H9 (cell line): Measurements from ENCODE around the gene NT5DC1. TPM values are rescaled to one million over a fixed set of nuclear protein-coding genes. Genes with fewer than 3 reads are reported as not detected.

Experiments used
- DNase-seq: peaks from one replicate; pipeline ENCODE4 v3.0.0-alpha.2; 2017
- H2AFZ ChIP-seq: one replicate; pipeline ENCODE4 v1.6.1; 2013; ENCODE audit warnings: mild to moderate bottlenecking, low read length, control low read depth, moderate library complexity
- H2AK5ac ChIP-seq: 2 replicates; pipeline ENCODE4 v1.6.1; 2013; ENCODE audit warnings: low read length, control low read depth, mixed read lengths; ENCODE audit not compliant: insufficient read length
- H2BK120ac ChIP-seq: one replicate; pipeline ENCODE4 v1.6.1; 2013; ENCODE audit warnings: low read depth, mild to moderate bottlenecking, low read length, control low read depth, inconsistent platforms; ENCODE audit not compliant: poor library complexity, severe bottlenecking
- H2BK12ac ChIP-seq: 2 replicates; pipeline ENCODE4 v1.6.1; 2013; ENCODE audit warnings: low read length, control low read depth, mixed read lengths, low read depth; ENCODE audit not compliant: insufficient read length
- H2BK15ac ChIP-seq: 2 replicates; pipeline ENCODE4 v1.6.1; 2013; ENCODE audit warnings: low read depth, low read length, control low read depth
- H2BK20ac ChIP-seq: one replicate; pipeline ENCODE4 v1.6.1; 2013; ENCODE audit warnings: low read depth, mild to moderate bottlenecking, low read length, control low read depth, inconsistent platforms; ENCODE audit not compliant: poor library complexity, severe bottlenecking
- H2BK5ac ChIP-seq: 2 replicates; pipeline ENCODE4 v1.6.1; 2013; ENCODE audit warnings: low read length, control low read depth, mixed read lengths; ENCODE audit not compliant: insufficient read length
- H3K14ac ChIP-seq: 2 replicates; pipeline ENCODE4 v1.6.1; 2013; ENCODE audit warnings: low read length, control low read depth; ENCODE audit not compliant: insufficient read depth
- H3K18ac ChIP-seq: 2 replicates; pipeline ENCODE4 v1.6.1; 2013; ENCODE audit warnings: low read depth, mild to moderate bottlenecking, mixed read lengths, low read length, control low read depth; ENCODE audit not compliant: insufficient read length
- H3K23ac ChIP-seq: 2 replicates; pipeline ENCODE4 v1.6.1; 2013; ENCODE audit warnings: low read length, control low read depth, mixed read lengths, low read depth; ENCODE audit not compliant: insufficient read length
- H3K23me2 ChIP-seq: 2 replicates; pipeline ENCODE4 v1.6.1; 2013; ENCODE audit warnings: low read depth, mild to moderate bottlenecking, mixed read lengths, low read length, control low read depth; ENCODE audit not compliant: insufficient read length, poor library complexity, severe bottlenecking
- H3K27ac ChIP-seq: 2 replicates; pipeline ENCODE4 v1.5.1; 2013; ENCODE audit warnings: low read length, control low read depth, mixed read lengths, low read depth; ENCODE audit not compliant: insufficient read length
- H3K27me3 ChIP-seq: 2 replicates; pipeline ENCODE4 v1.6.1; 2013; ENCODE audit warnings: low read length, control low read depth, inconsistent platforms; ENCODE audit not compliant: insufficient read depth
- H3K4ac ChIP-seq: 2 replicates; pipeline ENCODE4 v1.6.1; 2013; ENCODE audit warnings: low read depth, mild to moderate bottlenecking, control low read depth, inconsistent platforms, low read length, moderate library complexity
- H3K4me1 ChIP-seq: 2 replicates; pipeline ENCODE4 v1.6.1; 2013; ENCODE audit warnings: low read length, control low read depth, inconsistent platforms; ENCODE audit not compliant: insufficient read depth
- H3K4me2 ChIP-seq: 2 replicates; pipeline ENCODE4 v1.6.1; 2013; ENCODE audit warnings: low read length, control low read depth, mixed read lengths; ENCODE audit not compliant: insufficient read length, insufficient read depth
- H3K56ac ChIP-seq: 2 replicates; pipeline ENCODE4 v1.6.1; 2013; ENCODE audit warnings: low read depth, mild to moderate bottlenecking, mixed read lengths, low read length, control low read depth; ENCODE audit not compliant: insufficient read length
- H3K79me1 ChIP-seq: 2 replicates; pipeline ENCODE4 v1.6.1; 2013; ENCODE audit warnings: low read depth, mild to moderate bottlenecking, moderate library complexity, low read length, control low read depth, inconsistent platforms; ENCODE audit not compliant: insufficient read depth, poor library complexity, severe bottlenecking
- H3K79me2 ChIP-seq: 2 replicates; pipeline ENCODE4 v1.6.1; 2013; ENCODE audit warnings: low read length, control low read depth, inconsistent platforms; ENCODE audit not compliant: insufficient read depth
- H3K9ac ChIP-seq: 2 replicates; pipeline ENCODE4 v1.6.1; 2013; ENCODE audit warnings: low read length, control low read depth, mixed read lengths; ENCODE audit not compliant: insufficient read length; ENCODE audit errors: extremely low read depth
- H3K9me3 ChIP-seq: one replicate; pipeline ENCODE4 v1.6.1; 2013; ENCODE audit warnings: low read depth, low read length, inconsistent platforms; ENCODE audit not compliant: control insufficient read depth
- H3T11ph ChIP-seq: one replicate; pipeline ENCODE4 v1.6.1; 2013; ENCODE audit warnings: mild to moderate bottlenecking, low read length, control low read depth, inconsistent platforms
- H4K20me1 ChIP-seq: one replicate; pipeline ENCODE4 v1.6.1; 2013; ENCODE audit not compliant: control insufficient read depth, insufficient read length, insufficient read depth
- H4K5ac ChIP-seq: 2 replicates; pipeline ENCODE4 v1.6.1; 2013; ENCODE audit warnings: low read depth, mild to moderate bottlenecking, mixed read lengths, low read length, control low read depth; ENCODE audit not compliant: insufficient read length
- H4K8ac ChIP-seq: replicated peaks from 2 replicates; pipeline ENCODE4 v1.6.1; 2013; ENCODE audit warnings: low read length, control low read depth, mixed read lengths, low read depth; ENCODE audit not compliant: insufficient read length
- H4K91ac ChIP-seq: 2 replicates; pipeline ENCODE4 v1.6.1; 2013; ENCODE audit warnings: low read depth, mild to moderate bottlenecking, moderate library complexity, mixed read lengths, low read length, control low read depth; ENCODE audit not compliant: insufficient read length
- H3K27ac Mint-ChIP-seq, 3 experiments: 2 replicates in 2 of 3; 3 replicates in 1 of 3; pipeline ENCODE4 v1.8.0; 2020 to 2021; ENCODE audit warnings: mixed read lengths in 3 of 3, mild to moderate bottlenecking in 1 of 3, moderate library complexity in 1 of 3
- H3K27me3 Mint-ChIP-seq: 2 replicates; pipeline ENCODE4 v1.8.0; 2021; ENCODE audit warnings: low read depth, mild to moderate bottlenecking, moderate library complexity, mixed read lengths
- H3K36me3 Mint-ChIP-seq, 3 experiments: 2 replicates in 2 of 3; 3 replicates in 1 of 3; pipeline ENCODE4 v1.8.0; 2020 to 2021; ENCODE audit warnings: low read depth in 3 of 3, mixed read lengths in 3 of 3; ENCODE audit not compliant: insufficient read depth in 1 of 3
- H3K4me1 Mint-ChIP-seq, 2 experiments: 2 replicates each; pipeline ENCODE4 v1.8.0; 2020; ENCODE audit warnings: mixed read lengths in 2 of 2
- H3K4me3 Mint-ChIP-seq, 2 experiments: 2 replicates in 1 of 2; 3 replicates in 1 of 2; pipeline ENCODE4 v1.8.0; 2020 to 2021; ENCODE audit warnings: mild to moderate bottlenecking in 2 of 2, mixed read lengths in 2 of 2, moderate library complexity in 1 of 2
- H3K9me3 Mint-ChIP-seq, 2 experiments: 2 replicates in 1 of 2; 3 replicates in 1 of 2; pipeline ENCODE4 v1.8.0; 2020; ENCODE audit warnings: mild to moderate bottlenecking in 2 of 2, mixed read lengths in 2 of 2, moderate library complexity in 1 of 2
- CTCF ChIP-seq: fragments of 200-600 bp; sonication (generic); conservative IDR thresholded peaks from 3 replicates; pipeline ENCODE4 v1.8.0; 2021; ENCODE audit warnings: antibody characterized with exemption, mild to moderate bottlenecking
- WGBS: extraction: QIAGEN DNeasy Blood & Tissue Kit; methylation state at CpG from one replicate; pipeline ENCODE4 v1.1.7; 2013; ENCODE audit warnings: missing lambda C conversion rate, low lambda C conversion rate, mixed read lengths; ENCODE audit not compliant: insufficient read length; ENCODE audit errors: extremely low coverage; 5-methylcytosine and 5-hydroxymethylcytosine counted together
- total RNA-seq: library from RNA; stranded (reverse); gene quantifications from 2 replicates; pipeline ENCODE4 v1.2.1, GENCODE V29; 2021

The NT5DC1 gene
- total RNA-seq, 1 experiment from 2014 or later: 64.9 TPM

DNA sequence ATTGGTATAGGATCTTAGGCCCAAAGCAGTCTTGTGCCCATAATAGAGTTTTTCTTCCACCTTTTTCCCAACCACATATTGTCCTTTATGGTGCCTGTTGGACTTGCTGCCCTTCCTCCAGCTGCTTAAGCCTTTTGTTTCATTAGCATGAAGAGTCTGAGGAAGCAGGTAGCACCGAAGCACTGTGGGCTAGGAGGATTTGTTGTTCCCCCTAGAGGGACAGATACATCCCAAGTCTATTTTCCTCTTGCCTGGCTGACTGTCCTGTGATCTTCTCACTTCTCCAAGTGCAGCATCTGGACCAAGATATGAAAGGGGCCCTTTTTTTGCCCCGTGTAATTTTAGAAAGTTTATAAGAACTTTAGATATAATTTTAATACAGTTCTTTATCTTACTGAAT lies 75.9 kb downstream of the NT5DC1 start:
- H3T11ph ChIP-seq: no peak overlapping the region
- H3K4ac ChIP-seq: no peak overlapping the region
- no peaks in the 10 kb centered on the region for H3K79me2 ChIP-seq
- H3K18ac ChIP-seq: no peak overlapping the region
- H4K5ac ChIP-seq: no peak overlapping the region
- TF ChIP-seq CTCF: no peak
- no CpG with 5 or more reads among the region's 2 CpGs for WGBS
- Mint-ChIP-seq H3K27me3 (no peaks in the 10 kb centered on the region), H3K4me1 (peaks cover 5 to 10% of the 10 kb centered on the region in 2 experiments), H3K27ac (peak overlapping the region in 1 of 3 experiments; percentile 80; a peak in 2 of 7 replicates), H3K36me3 (peaks cover 7 to 15% (median 7%) of the 10 kb centered on the region in 3 experiments), H3K4me3 (no peak overlapping the region), H3K9me3 (peaks cover 9% of the 10 kb centered on the region in 2 experiments)
- H4K91ac ChIP-seq: no peak overlapping the region
- no peak overlapping the region for H3K4me2 ChIP-seq
- DNase-seq: no peak
- H2BK120ac ChIP-seq: no peak overlapping the region
- H2AFZ ChIP-seq: no peak overlapping the region
- no peak overlapping the region for H2AK5ac ChIP-seq
- no peaks in the 10 kb centered on the region for H4K20me1 ChIP-seq
- no peak overlapping the region for H2BK20ac ChIP-seq
- no peak overlapping the region for H2BK15ac ChIP-seq
- no peak overlapping the region for H4K8ac ChIP-seq
- H3K4me1 ChIP-seq: no peaks in the 10 kb centered on the region
- H3K23me2 ChIP-seq: no peaks in the 10 kb centered on the region
- H3K79me1 ChIP-seq: no peaks in the 10 kb centered on the region
- H3K9ac ChIP-seq: no peak overlapping the region
- H3K23ac ChIP-seq: no peak overlapping the region
- no peak overlapping the region for H2BK5ac ChIP-seq
- no peaks in the 10 kb centered on the region for H3K27me3 ChIP-seq
- no peak overlapping the region for H3K14ac ChIP-seq
- H3K27ac ChIP-seq: no peak overlapping the region
- H3K56ac ChIP-seq: no peak overlapping the region
- no peak overlapping the region for H2BK12ac ChIP-seq
- no peaks in the 10 kb centered on the region for H3K9me3 ChIP-seq
